Effector memory CD4-positive, alpha-beta T cell (primary cell): ENCODE data around the gene TMEM169.

Experiments used
- DNase-seq, 3 donors: peaks; one replicate each; pipeline ENCODE4 v3.0.0-alpha.2; 2020
- H3K27ac ChIP-seq: 2 replicates; pipeline ENCODE4 v1.7.0; 2013; ENCODE audit warnings: mild to moderate bottlenecking, low read length, moderate library complexity; ENCODE audit not compliant: insufficient read depth, poor library complexity, severe bottlenecking
- H3K27me3 ChIP-seq: replicated peaks from 2 replicates; pipeline ENCODE4 v1.7.0; 2013; ENCODE audit warnings: mild to moderate bottlenecking, low read length; ENCODE audit not compliant: insufficient read depth, control insufficient read depth, poor library complexity, severe bottlenecking
- H3K36me3 ChIP-seq: 2 replicates; pipeline ENCODE4 v1.7.0; 2013; ENCODE audit warnings: mild to moderate bottlenecking, low read length, moderate library complexity; ENCODE audit not compliant: control insufficient read depth, insufficient read depth
- H3K4me1 ChIP-seq: 2 replicates; pipeline ENCODE4 v1.7.0; 2013; ENCODE audit warnings: low read length, mild to moderate bottlenecking; ENCODE audit not compliant: control insufficient read depth, insufficient read depth, poor library complexity, severe bottlenecking
- H3K4me3 ChIP-seq: 2 replicates; pipeline ENCODE4 v1.7.0; 2013; ENCODE audit warnings: low read length, low read depth, mild to moderate bottlenecking; ENCODE audit not compliant: insufficient read depth, poor library complexity, severe bottlenecking
- H3K9me3 ChIP-seq: 2 replicates; pipeline ENCODE4 v1.7.0; 2013; ENCODE audit warnings: mild to moderate bottlenecking, low read length, moderate library complexity; ENCODE audit not compliant: control insufficient read depth

Gene TMEM169

DNA sequence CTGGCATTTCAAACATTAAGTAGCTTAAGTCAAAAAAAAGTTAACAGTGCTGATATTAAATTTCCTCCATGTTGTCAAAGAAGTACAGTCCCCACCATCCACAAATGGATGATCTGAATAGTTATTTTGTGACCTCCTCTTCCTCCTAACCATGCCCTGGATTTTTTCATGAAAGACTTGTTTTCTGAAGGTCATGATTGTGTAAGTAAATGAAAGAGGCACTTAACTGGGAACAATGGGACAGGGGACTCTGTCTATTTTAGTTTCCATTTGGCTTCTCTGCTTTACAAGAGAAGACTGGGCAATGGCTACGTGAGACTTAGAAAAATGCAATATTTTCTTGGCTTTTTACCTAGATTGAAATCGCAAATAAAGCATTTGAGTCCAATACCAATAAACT lies 32.3 kb upstream of the TMEM169 start:
- Histone ChIP-seq H3K27ac (no peak overlapping the region), H3K4me3 (no peak overlapping the region), H3K36me3 (peaks cover 10% of the 10 kb centered on the region), H3K27me3 (no peaks in the 10 kb centered on the region), H3K9me3 (no peaks in the 10 kb centered on the region), H3K4me1 (no peaks in the 10 kb centered on the region)
- DNase-seq: no peak

- no peak for DNase-seq
- no peaks in the 10 kb centered on the region for H3K9me3 ChIP-seq
- H3K4me1 ChIP-seq: no peaks in the 10 kb centered on the region
- peaks cover 10% of the 10 kb centered on the region for H3K36me3 ChIP-seq
- H3K27ac ChIP-seq: no peak overlapping the region
- no peak overlapping the region for H3K4me3 ChIP-seq
- H3K27me3 ChIP-seq: no peaks in the 10 kb centered on the region
Measured at GRCh38 chr2:216051350-216051749, 30.4 kb upstream of the TMEM169 start.

DNA sequence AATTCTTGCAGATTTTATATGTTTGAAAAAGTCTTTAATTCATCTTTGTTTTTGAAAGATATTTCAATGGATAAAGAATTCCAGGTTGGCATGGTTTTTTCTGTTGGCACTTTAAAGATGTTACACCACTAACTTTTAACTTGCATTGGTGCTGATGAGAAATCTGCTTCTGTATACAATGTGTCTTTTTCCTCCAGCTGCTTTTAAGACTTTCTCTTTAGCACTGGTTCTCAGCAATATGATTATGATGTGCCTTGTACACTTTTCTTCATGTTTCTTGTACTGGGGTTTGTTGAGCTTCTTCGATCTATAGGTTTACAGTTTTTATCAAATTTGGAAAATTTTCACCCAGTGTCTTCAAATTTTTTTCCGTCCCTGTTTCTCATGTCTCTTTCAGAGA lies 29.3 kb upstream of the TMEM169 start:
- DNase-seq: no peak
- Histone ChIP-seq H3K9me3 (no peaks in the 10 kb centered on the region), H3K27ac (no peak overlapping the region), H3K27me3 (no peaks in the 10 kb centered on the region), H3K4me1 (peaks cover 4% of the 10 kb centered on the region), H3K4me3 (no peak overlapping the region), H3K36me3 (peaks cover 10% of the 10 kb centered on the region)

DNA sequence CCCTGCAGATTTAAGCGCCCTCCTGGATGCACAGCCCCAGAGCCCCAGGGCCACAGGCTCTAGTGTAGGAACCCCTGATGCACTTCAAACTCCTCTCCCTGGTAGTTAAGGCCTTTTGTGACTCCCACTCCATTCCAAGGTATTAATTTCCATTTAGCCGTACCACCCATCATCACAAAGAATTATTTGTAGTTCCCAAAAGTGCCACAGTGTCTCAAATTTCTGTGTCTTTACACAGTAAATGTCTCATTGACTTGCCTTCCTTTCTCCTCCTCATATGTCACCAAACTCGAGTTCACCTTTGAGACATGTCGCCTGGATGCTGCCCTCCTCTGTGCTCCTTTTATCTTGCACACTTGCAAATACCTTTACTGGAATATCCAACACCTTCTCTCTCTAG lies 26.0 kb upstream of the TMEM169 start:
- Histone ChIP-seq H3K27ac (no peak overlapping the region), H3K4me1 (peaks cover 13% of the 10 kb centered on the region), H3K4me3 (no peak overlapping the region), H3K36me3 (no peaks in the 10 kb centered on the region), H3K27me3 (no peaks in the 10 kb centered on the region), H3K9me3 (no peaks in the 10 kb centered on the region)
- DNase-seq: no peak

GRCh38 chr2:216056739-216057138 lies 25.0 kb upstream of the TMEM169 start:
- no peaks in the 10 kb centered on the region for H3K36me3 ChIP-seq
- no peaks in the 10 kb centered on the region for H3K9me3 ChIP-seq
- no peak overlapping the region for H3K4me3 ChIP-seq
- H3K27me3 ChIP-seq: no peaks in the 10 kb centered on the region
- no peak overlapping the region for H3K27ac ChIP-seq
- DNase-seq: no peak
- H3K4me1 ChIP-seq: peaks cover 13% of the 10 kb centered on the region

- Histone ChIP-seq H3K9me3 (no peaks in the 10 kb centered on the region), H3K27ac (peak overlapping the region; percentile 66), H3K4me1 (peaks cover 13% of the 10 kb centered on the region), H3K36me3 (no peaks in the 10 kb centered on the region), H3K4me3 (peak overlapping the region; percentile 22), H3K27me3 (no peaks in the 10 kb centered on the region)
- peak; percentile 8 to 25 (median 23) for DNase-seq
Measured at GRCh38 chr2:216057688-216058193, 24.0 kb upstream of the TMEM169 start.

- Histone ChIP-seq H3K9me3 (no peaks in the 10 kb centered on the region), H3K4me1 (peaks cover 13% of the 10 kb centered on the region), H3K27ac (no peak overlapping the region), H3K36me3 (peaks cover 5% of the 10 kb centered on the region), H3K4me3 (no peak overlapping the region), H3K27me3 (no peaks in the 10 kb centered on the region)
- no peak for DNase-seq
Measured at GRCh38 chr2:216059233-216059834, 22.4 kb upstream of the TMEM169 start.

GRCh38 chr2:216064014-216064630 lies 17.6 kb upstream of the TMEM169 start:
- no peak overlapping the region for H3K27ac ChIP-seq
- no peaks in the 10 kb centered on the region for H3K9me3 ChIP-seq
- no peaks in the 10 kb centered on the region for H3K27me3 ChIP-seq
- no peak for DNase-seq
- H3K4me1 ChIP-seq: no peaks in the 10 kb centered on the region
- H3K36me3 ChIP-seq: peaks cover 10% of the 10 kb centered on the region
- H3K4me3 ChIP-seq: no peak overlapping the region

GRCh38 chr2:216064665-216065064 lies 17.1 kb upstream of the TMEM169 start:
- H3K36me3 ChIP-seq: peaks cover 10% of the 10 kb centered on the region
- H3K27me3 ChIP-seq: no peaks in the 10 kb centered on the region
- no peak overlapping the region for H3K4me3 ChIP-seq
- no peaks in the 10 kb centered on the region for H3K4me1 ChIP-seq
- no peak overlapping the region for H3K27ac ChIP-seq
- no peaks in the 10 kb centered on the region for H3K9me3 ChIP-seq
- no peak for DNase-seq

- no peaks in the 10 kb centered on the region for H3K4me1 ChIP-seq
- H3K36me3 ChIP-seq: peaks cover 10% of the 10 kb centered on the region
- H3K27ac ChIP-seq: no peak overlapping the region
- DNase-seq: no peak
- no peaks in the 10 kb centered on the region for H3K27me3 ChIP-seq
- no peaks in the 10 kb centered on the region for H3K9me3 ChIP-seq
- H3K4me3 ChIP-seq: no peak overlapping the region
Measured at GRCh38 chr2:216066230-216066629, 15.5 kb upstream of the TMEM169 start.
